Adipocyte (in vitro differentiated cells): ENCODE data around the gene RSKR.
A peak's percentile ranks its signal among the peaks of the same experiment; 100 is the strongest.

Experiments used
- DNase-seq: peaks from one replicate; pipeline ENCODE4 v3.0.0-alpha.2; 2015; ENCODE audit warnings: low read depth
- H3K27me3 ChIP-seq: replicated peaks from 2 replicates; pipeline ENCODE4 v1.7.0; 2013; ENCODE audit warnings: mild to moderate bottlenecking, low read length, moderate library complexity; ENCODE audit not compliant: control insufficient read depth, insufficient read depth
- H3K36me3 ChIP-seq: 2 replicates; pipeline ENCODE4 v1.7.0; 2013; ENCODE audit warnings: low read length, mild to moderate bottlenecking, moderate library complexity; ENCODE audit not compliant: control insufficient read depth, insufficient read depth, severe bottlenecking
- H3K4me1 ChIP-seq: 2 replicates; pipeline ENCODE4 v1.7.0; 2013; ENCODE audit warnings: mild to moderate bottlenecking, low read length, moderate library complexity; ENCODE audit not compliant: control insufficient read depth, insufficient read depth
- H3K4me3 ChIP-seq: 2 replicates; pipeline ENCODE4 v1.7.0; 2013; ENCODE audit warnings: mild to moderate bottlenecking, low read length, moderate library complexity
- H3K9ac ChIP-seq: 2 replicates; pipeline ENCODE4 v1.7.0; 2013; ENCODE audit warnings: mild to moderate bottlenecking, low read length, moderate library complexity
- H3K9me3 ChIP-seq: 2 replicates; pipeline ENCODE4 v1.7.0; 2013; ENCODE audit warnings: mild to moderate bottlenecking, low read length, moderate library complexity; ENCODE audit not compliant: control insufficient read depth

RSKR gene

GRCh38 chr17:28598389-28598788 is 15.6 kb downstream of the RSKR start:
- Histone ChIP-seq H3K27me3 (no peaks in the 10 kb centered on the region), H3K4me1 (peaks cover 13% of the 10 kb centered on the region), H3K36me3 (no peaks in the 10 kb centered on the region), H3K9ac (peak overlapping the region; percentile 78), H3K9me3 (no peaks in the 10 kb centered on the region), H3K4me3 (peak overlapping the region; percentile 96)
- DNase-seq = peak; percentile 2

DNA sequence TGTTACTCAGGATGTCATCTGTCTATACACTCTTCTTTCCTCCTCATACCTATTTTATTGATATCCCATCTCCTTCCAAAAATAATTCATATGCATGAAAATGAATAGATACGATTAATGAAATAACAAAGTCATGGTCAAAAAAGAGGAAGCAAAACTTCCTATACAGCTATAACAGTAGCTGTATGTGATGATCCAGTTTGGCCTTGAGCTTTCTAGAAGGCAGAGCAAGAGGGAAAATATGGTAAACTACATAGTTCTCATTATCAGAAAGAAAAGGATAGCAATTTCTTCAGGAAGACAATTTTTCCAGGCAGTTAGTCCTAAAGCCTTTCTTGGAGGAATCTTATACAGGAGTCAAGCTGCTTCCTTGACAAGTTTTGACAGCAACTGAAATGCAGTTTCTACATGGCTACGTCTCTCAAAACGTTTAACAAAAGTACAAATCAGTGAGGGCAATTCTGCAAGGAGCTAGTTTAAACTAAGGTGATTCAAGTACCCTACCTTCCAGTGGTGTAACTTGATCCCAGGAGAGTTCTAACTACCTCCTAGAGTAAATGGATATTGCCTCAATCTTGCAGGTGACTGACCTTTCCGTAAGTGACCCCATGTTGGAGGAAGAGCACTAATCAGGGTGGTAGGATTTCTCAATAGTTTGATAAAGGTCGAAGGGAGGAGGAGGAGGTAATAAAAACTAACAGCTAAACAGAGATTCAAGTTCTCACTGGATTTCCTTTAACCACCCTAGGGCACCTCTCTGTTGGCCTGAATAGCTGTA is 16.2 kb downstream of the RSKR start:
- H3K27me3 ChIP-seq = no peaks in the 10 kb centered on the region
- no peak overlapping the region for H3K9ac ChIP-seq
- peaks cover 13% of the 10 kb centered on the region for H3K4me1 ChIP-seq
- H3K4me3 ChIP-seq = peak overlapping the region; percentile 96
- H3K9me3 ChIP-seq = no peaks in the 10 kb centered on the region
- no peak for DNase-seq
- no peaks in the 10 kb centered on the region for H3K36me3 ChIP-seq

DNA sequence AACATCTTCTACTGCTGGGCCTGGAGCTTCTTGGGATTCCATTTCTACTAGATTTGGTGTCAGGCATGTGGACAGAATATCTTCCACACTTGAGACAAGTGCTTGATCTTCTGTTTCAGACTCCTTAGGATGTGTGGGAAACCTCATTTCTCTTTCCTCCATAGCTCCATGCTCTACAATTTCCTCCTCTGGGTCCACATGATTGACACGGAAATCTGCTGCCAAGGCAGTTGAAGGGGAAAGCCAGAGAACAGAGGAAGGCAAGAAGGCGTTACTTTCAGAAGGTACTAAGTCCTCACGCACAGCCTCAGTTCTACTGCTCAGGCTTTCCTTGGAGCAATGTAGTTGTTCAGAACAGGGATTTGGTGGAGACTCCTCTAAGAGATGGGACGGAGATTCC is 21.7 kb downstream of the RSKR start:
- no peak overlapping the region for H3K4me3 ChIP-seq
- no peaks in the 10 kb centered on the region for H3K36me3 ChIP-seq
- no peaks in the 10 kb centered on the region for H3K27me3 ChIP-seq
- H3K9ac ChIP-seq = no peak overlapping the region
- DNase-seq = no peak
- no peaks in the 10 kb centered on the region for H3K9me3 ChIP-seq
- no peaks in the 10 kb centered on the region for H3K4me1 ChIP-seq

GRCh38 chr17:28585851-28586250 is 28.1 kb downstream of the RSKR start:
- Histone ChIP-seq H3K4me3 (no peak overlapping the region), H3K27me3 (no peaks in the 10 kb centered on the region), H3K36me3 (peaks cover 28% of the 10 kb centered on the region), H3K4me1 (no peaks in the 10 kb centered on the region), H3K9me3 (no peaks in the 10 kb centered on the region), H3K9ac (no peak overlapping the region)
- no peak for DNase-seq

DNA sequence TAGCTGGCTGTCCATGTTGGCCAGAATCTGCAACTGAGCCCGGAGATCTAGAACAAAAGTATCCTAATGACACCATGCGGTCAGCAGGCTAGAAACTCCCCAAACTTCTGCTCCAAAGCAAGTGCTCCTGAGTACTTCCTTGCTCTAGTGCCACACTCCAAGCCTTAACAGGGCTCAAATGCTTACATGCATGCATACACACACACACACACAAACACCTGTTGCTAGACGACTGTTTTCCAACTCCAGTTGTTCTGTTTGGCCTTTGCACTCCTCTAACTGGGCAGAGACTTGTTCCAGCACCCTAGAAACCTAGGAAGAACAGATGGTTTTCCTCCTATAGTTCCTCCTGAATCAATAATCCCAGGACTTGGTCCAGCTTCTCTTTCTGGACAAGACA is 29.6 kb downstream of the RSKR start:
- H3K9ac ChIP-seq = no peak overlapping the region
- no peaks in the 10 kb centered on the region for H3K27me3 ChIP-seq
- DNase-seq = no peak
- no peaks in the 10 kb centered on the region for H3K9me3 ChIP-seq
- no peaks in the 10 kb centered on the region for H3K4me1 ChIP-seq
- H3K4me3 ChIP-seq = no peak overlapping the region
- peaks cover 28% of the 10 kb centered on the region for H3K36me3 ChIP-seq

GRCh38 chr17:28582513-28582912 is 31.5 kb downstream of the RSKR start:
- Histone ChIP-seq H3K4me1 (no peaks in the 10 kb centered on the region), H3K27me3 (no peaks in the 10 kb centered on the region), H3K9ac (no peak overlapping the region), H3K36me3 (peaks cover 31% of the 10 kb centered on the region), H3K9me3 (no peaks in the 10 kb centered on the region), H3K4me3 (no peak overlapping the region)
- no peak for DNase-seq

GRCh38 chr17:28580959-28581358 is 33.0 kb downstream of the RSKR start:
- Histone ChIP-seq H3K27me3 (no peaks in the 10 kb centered on the region), H3K9ac (no peak overlapping the region), H3K4me1 (peaks cover 7% of the 10 kb centered on the region), H3K4me3 (no peak overlapping the region), H3K36me3 (peaks cover 30% of the 10 kb centered on the region), H3K9me3 (no peaks in the 10 kb centered on the region)
- DNase-seq = no peak

DNA sequence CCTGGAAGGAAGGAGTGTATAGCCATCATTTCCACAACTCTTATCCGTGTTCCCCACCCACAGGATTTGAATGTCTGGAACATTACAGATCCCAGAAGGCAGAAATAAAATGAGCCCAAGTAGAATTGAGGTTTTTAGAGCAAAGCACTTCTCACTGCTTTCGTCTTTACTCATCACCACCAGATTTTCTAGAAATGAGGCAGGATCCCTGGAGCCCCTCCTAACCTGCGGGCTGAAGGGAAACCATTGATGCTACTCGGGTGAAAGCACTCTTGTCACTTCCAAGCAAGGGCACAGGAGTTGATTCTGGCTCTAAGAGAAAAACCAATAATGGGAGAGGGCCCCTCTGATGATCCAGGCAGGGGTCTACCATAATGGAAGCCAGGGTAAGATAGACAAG is 34.5 kb downstream of the RSKR start:
- Histone ChIP-seq H3K36me3 (peaks cover 15% of the 10 kb centered on the region), H3K27me3 (no peaks in the 10 kb centered on the region), H3K9me3 (no peaks in the 10 kb centered on the region), H3K9ac (no peak overlapping the region), H3K4me1 (peaks cover 7% of the 10 kb centered on the region), H3K4me3 (no peak overlapping the region)
- DNase-seq = no peak

- Histone ChIP-seq H3K4me3 (no peak overlapping the region), H3K4me1 (peaks cover 7% of the 10 kb centered on the region), H3K36me3 (peaks cover 5% of the 10 kb centered on the region), H3K27me3 (no peaks in the 10 kb centered on the region), H3K9ac (no peak overlapping the region), H3K9me3 (no peaks in the 10 kb centered on the region)
- no peak for DNase-seq
Measured at GRCh38 chr17:28578246-28579195, 35.5 kb downstream of the RSKR start.

DNA sequence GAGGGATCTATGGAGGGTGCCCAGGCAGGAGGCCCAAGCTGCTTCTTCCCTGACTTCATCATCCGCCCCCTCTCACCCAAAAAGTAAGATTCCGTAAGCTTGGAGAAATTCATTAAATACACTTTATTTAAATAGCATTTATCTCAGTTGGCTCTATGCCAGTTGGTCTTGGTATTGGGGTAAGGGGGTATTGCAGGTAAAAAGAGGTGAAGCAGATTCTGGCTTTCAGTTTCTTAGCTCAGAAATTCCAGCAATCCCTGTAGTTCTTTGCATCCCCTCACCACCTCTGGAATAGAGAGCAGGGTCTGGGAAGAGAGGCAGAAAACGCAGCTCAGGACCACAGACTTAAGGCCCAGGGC is 36.5 kb downstream of the RSKR start:
- Histone ChIP-seq H3K36me3 (peaks cover 3% of the 10 kb centered on the region), H3K9me3 (no peaks in the 10 kb centered on the region), H3K9ac (no peak overlapping the region), H3K27me3 (no peaks in the 10 kb centered on the region), H3K4me3 (no peak overlapping the region), H3K4me1 (peaks cover 11% of the 10 kb centered on the region)
- DNase-seq = no peak

DNA sequence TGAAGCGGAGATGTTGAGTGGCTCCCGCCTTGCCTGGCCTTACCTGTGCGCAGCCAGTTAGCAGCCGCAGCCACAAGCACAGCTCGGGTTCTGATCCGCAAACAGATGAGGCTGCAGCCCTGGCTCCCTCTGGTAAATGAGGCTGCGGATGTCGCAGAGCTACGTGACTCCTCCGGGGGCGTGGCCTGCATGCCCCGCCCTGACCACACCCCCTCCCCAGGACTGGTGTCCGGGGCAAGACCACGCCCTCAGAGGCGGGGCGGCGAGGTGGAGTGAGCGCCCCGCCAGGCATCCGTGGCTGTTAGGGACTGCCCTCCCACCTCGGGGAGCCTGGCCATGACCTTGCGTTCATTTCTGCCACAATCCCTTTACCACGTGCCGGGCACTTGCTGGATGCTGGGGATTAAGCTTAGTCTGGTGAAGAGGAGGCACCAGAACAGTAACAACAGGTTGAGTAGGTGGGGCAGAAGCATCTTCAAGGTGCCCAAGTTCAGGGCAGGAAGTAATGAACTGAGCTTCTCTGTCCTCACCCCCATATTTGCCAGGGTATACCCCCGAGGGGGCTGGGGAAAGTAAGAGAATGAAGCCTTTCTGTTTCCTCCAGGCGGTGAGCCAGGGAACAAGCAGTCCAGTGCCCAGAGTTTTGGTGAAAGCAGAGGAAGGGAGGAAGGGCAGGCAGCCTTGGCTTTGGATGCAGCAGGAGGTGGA is 37.1 kb downstream of the RSKR start, which contains the start of gene ALDOC:
Gene ALDOC, minus strand, starts transcription at position 138 of the 708 bp plus-strand sequence. CDS start 1,363 bp downstream, outside the sequence.
- peak; percentile 95 for DNase-seq
- no peaks in the 10 kb centered on the region for H3K9me3 ChIP-seq
- H3K4me3 ChIP-seq = peak within 1 kb of the TSS; percentile 67
- no peak within 1 kb of the TSS for H3K9ac ChIP-seq
- no peaks in the 10 kb centered on the region for H3K27me3 ChIP-seq
- H3K4me1 ChIP-seq = peaks cover 16% of the 10 kb centered on the region
- peaks cover 3% of the 10 kb centered on the region for H3K36me3 ChIP-seq
